IMR-90 (cell line): Measurements from ENCODE around the gene NAA10.

Source experiments
- CEBPB ChIP-seq: IDR thresholded peaks from 2 replicates; pipeline ENCODE4 v1.6.1; 2012; ENCODE audit warnings: low read depth, low read length, improper control_type of control experiment
- CTCF ChIP-seq: conservative IDR thresholded peaks from 2 replicates; pipeline ENCODE4 v1.5.1; 2012; ENCODE audit warnings: mild to moderate bottlenecking, low read depth, low read length, improper control_type of control experiment
- POLR2A ChIP-seq: IDR thresholded peaks from 2 replicates; pipeline ENCODE4 v1.6.1; 2012; ENCODE audit warnings: mild to moderate bottlenecking, low read depth, low read length
- RCOR1 ChIP-seq: IDR thresholded peaks from 2 replicates; pipeline ENCODE4 v1.6.1; 2012; ENCODE audit warnings: mild to moderate bottlenecking, low read length, improper control_type of control experiment; ENCODE audit not compliant: insufficient replicate concordance
- RFX5 ChIP-seq: IDR thresholded peaks from 2 replicates; pipeline ENCODE4 v1.8.0; 2012; ENCODE audit warnings: low read depth, mild to moderate bottlenecking, low read length, moderate library complexity
- SMC3 ChIP-seq: fragments of 150-350 bp; IDR thresholded peaks from 2 replicates; pipeline ENCODE4 v1.6.1; 2016; ENCODE audit warnings: low read depth, mild to moderate bottlenecking, antibody characterized with exemption, low read length, moderate library complexity

GRCh38 chrX:153905481-153906095 is 29.2 kb downstream of the NAA10 start:
- TF ChIP-seq RFX5 (no peak), CTCF (no peak), POLR2A (no peak), SMC3 (no peak), RCOR1 (no peak), CEBPB (no peak)
